Stimulated activated naive CD8-positive, alpha-beta T cell treated with anti-CD3 and anti-CD28 coated beads, Interleukin-15, Interleukin-2, amounts not matched to agents 100 U/mL and 50 U/mL, for 24 hours (primary cell): Measurements from ENCODE around the gene BAIAP3.

Source experiments
- ATAC-seq: fragments of 150-1000 bp; cut with Tn5 transposase; one replicate; pipeline ENCODE4 v1.10.0; 2021
- DNase-seq: peaks from one replicate; pipeline ENCODE4 v3.0.0; 2021

BAIAP3 gene

DNA sequence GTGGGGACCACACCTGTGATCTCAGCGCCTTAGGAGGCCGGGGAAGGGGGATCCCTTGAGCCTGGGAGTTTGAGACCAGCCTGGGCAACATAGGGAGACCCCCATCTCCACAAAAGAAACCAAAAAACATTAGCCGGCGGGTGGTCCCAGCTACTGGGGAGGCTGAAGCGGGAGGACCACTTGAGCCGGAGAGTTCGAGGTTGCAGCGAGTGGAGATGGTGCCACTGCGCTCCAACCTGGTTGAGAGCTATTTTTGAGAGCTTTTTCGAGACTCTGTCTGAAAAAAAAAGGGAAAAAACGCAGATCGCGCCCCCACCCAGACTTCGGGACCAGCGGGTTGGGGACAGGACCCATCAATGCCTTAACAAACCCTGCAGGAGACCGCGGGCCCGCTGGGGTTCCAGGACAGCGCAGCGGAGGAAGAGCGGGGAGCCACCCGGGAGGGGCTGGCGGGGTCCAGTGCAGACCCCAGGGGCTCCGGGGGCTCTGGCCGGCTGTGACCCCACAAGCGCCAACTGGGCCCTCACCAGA lies 762 bp upstream of the BAIAP3 start:
- no peak for DNase-seq
- no peak for ATAC-seq

DNA sequence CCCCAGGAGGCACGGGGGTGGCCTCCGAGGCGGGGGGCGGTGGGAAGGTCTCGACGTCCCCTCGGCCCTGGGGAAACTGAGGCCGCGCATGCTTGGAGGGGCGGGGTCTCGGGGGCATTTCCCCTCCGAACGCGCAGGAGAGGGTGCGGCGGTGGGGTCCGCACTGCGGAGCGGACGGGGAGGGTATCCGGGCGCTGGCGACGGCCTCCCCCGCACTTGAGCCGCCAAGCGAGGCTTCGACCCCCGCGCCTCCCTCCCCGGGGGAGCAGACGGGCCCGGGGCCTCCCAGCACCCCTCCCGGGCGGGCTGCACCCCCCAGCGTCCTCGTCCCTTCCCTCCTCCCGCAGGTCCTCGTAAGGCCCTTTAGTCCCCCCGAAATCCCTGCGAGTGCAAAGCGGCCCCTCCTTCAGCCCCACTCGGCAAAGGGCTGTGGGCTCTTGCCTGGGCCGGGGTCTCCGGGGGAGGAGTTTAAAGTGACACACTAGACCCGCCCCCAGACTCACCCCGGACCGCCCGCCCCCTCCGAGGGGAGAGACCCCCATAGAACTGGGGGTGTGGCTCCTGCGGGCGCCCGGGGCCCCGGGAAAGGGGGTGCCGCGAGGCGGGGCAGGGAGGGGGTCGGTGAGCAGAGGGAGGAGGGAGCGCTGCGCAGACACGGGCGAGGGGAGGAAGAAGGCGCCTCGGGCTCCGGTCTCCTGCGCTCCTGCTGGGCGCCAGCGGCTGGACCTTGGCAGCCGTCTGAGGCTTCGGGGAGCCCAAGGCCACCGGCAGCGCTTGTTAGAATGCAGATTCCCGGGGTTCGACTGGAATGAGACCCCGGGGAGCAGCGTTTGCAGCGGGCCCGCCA lies 632 bp downstream of the BAIAP3 start:
- DNase-seq = no peak
- no peak for ATAC-seq

DNA sequence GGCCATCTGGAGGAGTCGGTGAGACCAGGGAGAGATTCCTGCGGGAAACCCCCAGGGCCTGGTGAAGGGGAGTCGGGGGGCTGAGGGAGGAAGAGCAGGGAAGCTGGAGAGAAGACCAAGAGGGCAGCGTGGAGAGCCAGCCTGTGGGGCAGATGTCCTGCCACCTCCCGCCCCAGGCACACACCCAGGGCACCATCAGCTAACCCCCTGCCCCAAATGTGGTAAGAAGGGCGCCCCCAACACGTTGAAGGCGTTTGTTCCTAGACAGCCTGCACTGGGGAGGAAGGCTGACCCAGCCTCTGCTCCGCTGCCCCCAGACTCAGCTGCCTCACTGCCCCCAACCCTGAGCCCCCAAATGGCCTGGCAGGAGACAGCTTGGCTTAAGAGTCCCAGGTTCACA lies 1.3 kb downstream of the BAIAP3 start:
- ATAC-seq (no peak), DNase-seq (no peak)

DNA sequence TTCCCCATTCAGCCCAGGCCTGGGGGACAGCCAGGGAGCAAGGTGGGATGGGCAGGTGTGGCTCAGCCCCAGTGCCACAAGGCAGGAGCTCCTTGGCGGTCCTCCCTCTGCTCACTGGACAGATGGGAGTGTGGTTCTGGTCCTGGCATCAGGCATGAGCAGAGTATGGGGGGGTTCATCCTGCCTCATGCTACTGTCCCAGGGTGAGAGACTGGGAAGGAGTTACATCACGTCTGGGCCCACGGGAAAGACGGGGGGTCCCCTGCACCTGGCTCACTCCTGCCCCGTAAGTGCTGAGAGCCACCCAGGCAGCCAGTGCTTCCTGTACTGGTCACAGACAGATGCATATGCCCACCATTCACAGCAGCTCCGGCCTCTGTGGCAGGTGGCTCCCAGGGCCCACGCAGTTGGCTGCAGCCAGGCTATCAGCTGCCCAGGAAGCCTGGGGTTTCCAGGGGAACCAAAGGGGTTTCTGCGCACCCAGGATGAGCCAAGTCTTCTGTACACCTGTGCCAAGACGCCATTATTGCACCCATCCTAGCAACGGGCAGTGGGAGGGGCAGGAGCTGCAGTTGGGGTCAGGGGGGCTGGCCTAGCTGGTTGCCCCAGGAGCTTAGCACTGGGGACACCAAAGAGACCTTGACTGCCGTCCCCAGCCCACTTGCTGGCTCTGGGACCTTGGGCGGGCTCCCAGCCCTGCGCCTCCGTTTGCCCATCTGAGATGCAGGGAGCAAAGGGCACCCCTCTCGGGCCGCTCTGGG lies 1.9 kb downstream of the BAIAP3 start:
- DNase-seq = no peak
- no peak for ATAC-seq

DNA sequence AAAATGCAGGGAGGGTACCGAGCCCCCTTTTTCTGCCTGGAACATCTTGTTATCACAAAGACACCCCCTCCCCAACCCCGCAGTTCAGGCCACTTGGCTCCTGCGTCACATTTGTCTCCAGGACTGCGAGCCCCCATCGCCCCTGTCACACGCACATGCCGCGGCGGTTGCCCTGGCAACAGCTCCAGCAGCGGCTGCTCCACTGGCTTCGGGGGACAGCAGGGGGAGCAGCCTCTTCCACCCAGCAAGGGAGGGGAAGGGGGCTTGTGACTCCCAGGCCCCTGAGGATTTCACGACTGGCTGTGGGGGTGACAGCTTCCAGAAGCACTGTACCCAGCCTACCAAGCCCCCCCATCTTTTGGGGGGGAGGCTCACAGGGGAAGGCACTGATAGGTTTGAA lies 2.6 kb downstream of the BAIAP3 start:
- ATAC-seq (no peak), DNase-seq (no peak)

DNA sequence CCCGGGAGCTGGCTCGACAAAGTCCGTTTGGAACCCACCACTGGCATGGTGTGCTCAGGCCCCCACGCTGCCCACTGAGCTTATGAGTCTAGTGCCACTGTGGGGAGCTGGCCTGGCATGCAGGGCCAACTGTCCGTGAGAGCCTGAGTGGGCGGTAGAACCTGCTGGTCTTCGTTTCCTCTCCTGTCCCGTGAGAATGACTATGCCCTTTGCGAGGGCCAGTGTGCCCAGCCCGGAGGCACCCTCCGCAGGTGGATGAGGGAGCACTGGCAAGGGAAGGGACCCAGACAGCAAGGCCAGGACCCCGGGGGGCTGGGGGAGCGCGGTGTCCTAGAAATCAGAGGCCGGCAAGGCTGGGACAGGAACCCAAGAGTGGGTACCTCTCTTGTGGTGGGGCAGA lies 3.2 kb downstream of the BAIAP3 start:
- DNase-seq = no peak

DNA sequence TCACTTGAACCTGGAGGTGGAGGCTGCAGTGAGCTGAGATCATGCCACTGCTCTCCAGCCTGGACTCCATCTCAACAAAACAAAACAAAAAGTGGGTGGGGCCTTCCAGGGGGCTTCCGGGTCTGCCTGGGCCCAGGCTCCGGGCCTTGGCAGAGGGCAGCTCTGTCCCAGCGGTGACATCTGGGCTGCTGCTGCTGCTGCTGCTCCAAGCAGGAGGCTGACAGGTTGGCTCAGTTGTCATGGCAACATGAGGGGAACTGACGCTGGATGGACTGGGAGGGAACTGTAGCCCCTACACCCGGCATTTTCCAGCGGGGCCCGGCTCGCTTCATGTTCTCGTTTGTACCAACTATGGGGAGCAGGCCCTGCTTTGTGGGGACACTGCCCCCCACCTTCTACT lies 4.0 kb downstream of the BAIAP3 start:
- DNase-seq (no peak), ATAC-seq (no peak)

More for the DNA sequence above, 3.2 kb downstream of the BAIAP3 start:
- ATAC-seq = no peak

DNA sequence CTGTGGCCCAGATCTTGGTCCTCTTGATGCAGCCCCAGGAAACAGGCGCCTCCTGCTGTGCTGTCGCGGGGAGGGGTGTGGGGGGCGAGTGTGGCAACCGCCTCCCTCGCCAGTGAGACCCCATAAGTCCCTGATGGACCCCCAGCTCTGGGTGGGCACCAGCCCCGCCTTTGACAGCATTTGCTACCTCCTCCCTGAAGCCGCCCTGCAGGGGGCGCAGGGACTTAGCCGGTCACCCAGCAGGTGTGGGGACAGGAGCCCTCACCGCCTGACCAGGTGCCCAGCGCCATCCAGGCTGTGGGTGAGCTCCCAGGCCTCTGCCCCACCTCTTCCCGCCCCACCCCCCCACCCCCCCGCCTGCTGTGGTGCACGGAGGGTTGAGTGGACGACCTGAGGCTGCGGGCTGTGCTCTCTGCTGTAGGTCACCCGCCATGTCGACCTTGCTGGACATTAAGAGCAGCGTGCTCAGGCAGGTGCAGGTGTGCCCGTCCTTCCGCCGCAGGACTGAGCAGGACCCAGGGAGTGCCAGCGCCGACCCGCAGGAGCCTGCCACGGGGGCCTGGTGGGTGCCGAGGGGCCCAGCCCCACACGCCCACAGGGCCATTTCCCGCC lies 4.8 kb downstream of the BAIAP3 start:
- DNase-seq = peak; percentile 59
- no peak for ATAC-seq

DNA sequence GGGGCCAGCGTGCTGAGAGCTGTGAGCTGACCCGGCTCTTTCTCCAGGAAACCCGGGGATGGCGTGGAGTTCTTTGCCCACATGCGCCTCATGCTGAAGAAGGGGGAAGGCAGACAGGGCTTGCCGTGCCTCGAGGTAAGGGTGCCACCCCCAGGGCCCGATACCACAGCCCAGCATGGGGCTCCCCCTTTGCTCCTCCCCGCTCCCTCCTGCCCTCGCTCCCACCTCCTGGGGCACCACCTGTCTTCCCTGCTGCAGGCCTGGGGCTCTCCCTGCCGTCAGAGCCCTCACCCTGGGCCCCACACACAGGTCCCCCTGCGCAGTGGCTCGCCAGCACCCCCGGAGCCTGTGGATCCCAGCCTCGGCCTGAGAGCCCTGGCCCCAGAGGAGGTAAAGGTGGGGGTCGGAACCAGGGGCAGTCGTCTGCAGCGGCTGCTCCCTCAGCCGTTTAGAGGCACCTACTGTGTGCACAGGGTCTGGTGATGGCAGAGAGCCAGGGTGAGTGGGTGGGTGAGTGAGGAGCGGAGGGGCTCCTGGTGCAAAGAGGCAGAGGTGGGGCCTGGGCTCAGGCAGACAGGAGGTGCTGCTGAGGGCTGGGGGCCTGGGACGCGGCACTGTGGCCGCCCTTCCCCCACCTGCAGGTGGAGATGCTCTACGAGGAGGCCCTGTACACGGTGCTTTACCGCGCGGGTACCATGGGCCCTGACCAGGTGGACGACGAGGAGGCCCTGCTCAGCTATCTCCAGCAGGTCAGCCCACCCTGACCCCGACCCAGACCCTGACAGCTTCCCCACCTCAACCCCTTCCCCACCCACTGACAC lies 5.6 kb downstream of the BAIAP3 start:
- no peak for ATAC-seq

DNA sequence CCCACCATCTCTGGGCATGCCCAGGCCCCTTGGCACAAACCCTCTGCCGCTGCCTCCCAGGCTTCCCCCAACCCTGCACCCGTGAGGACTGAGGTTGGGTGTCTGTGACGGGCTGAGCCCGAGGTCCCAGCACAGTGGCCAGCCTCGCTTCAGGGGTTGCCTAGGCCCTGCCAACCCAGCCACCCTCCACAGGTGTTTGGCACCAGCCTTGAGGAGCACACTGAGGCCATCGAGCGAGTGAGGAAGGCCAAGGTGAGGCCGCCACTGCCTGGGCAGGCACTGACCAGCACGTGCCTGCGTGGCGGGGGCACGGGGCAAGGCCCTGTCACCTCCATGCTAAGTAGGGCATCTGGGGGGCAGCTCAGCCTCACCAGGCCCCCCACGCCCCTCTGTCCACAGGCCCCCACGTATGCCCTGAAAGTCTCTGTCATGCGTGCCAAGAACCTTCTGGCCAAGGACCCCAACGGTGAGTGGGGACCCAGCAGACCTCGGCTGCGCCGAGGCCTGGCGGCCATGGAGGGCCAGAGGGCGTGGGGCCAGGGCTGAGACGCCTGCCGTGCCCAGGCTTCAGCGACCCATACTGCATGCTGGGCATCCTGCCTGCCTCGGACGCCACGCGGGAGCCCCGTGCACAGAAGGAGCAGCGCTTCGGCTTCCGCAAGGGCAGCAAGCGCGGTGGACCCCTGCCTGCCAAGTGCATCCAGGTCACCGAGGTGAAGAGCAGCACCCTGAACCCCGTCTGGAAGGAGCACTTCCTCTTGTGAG lies 7.5 kb downstream of the BAIAP3 start:
- ATAC-seq (no peak), DNase-seq (no peak)

More for the DNA sequence above, 5.6 kb downstream of the BAIAP3 start:
- DNase-seq = no peak

DNA sequence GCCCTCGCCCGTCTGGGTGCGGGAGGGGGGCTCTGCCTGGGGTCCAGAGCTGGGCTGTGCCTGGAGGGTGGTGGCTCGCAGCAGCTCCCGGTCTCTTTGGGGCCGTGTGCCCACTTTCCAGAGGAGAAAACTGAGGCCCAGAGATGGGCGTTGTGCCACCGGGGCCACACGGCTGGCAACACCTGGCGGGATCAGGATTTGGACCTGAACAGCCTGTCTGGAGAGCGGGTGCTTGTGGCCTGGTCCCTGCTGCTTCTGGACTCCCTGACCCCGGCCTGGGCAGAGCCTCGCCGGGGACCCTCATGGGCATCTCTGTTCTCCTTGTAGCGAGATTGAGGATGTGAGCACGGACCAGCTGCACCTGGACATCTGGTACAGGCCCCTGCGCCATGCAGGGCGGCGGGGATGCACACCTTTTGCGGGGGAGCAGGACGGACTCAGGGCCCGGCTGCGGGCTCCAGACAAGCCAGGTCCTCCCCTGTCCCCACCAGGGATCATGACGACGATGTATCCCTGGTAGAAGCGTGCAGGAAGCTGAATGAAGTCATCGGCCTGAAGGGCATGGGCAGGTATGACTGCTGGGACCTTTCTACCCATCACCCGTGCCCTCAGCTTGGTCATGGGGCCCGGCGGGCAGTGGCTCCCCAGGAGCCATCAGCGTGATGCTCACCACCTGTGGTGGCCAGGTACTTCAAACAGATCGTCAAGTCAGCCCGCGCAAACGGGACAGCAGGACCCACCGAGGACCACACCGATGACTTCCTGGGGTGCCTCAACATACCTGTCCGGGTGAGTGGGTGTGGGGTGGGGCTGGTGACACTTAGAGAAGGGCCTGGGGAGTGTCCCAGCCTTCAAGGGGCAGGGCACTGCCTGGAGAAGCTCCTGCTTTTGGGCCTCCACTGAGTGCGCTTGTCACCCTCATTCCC lies 8.3 kb downstream of the BAIAP3 start:
- DNase-seq (no peak), ATAC-seq (no peak)

DNA sequence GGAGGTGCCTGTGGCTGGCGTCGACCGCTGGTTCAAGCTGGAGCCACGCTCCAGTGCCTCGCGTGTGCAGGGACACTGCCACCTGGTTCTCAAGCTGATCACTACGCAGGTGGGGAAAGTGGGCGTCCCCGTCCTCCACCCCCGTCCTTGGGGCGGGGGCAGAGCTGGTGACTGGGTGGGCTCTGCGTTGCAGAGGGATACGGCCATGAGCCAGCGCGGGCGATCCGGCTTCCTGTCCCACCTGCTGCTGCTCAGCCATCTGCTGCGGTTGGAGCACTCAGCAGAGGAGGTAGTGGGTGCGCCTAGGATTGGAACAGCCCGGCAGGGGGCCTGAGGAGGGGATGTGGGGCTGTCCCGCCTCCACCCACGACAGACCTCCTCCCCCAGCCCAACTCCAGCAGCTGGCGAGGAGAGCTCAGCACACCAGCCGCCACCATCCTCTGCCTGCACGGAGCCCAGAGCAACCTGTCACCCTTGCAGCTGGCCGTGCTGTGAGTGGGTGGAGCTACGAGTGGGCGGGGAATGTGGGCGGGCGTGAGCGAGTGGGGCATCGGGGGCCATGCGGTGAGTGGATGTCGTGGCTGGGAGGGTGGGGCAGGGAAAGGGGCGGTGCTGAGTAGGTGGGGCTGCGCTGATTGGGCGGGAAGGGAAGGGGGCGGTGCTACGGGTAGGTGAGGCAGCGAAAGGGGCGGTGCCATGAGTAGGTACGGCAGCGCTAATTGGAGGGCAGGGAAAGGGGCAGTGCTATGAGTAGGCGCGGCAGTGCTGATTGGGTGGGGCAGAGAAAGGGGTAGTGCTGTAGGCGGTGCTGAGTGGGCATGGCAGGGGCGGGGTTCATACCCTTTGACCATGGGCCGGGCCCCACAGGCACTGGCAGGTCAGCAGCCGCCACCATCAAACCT lies 9.3 kb downstream of the BAIAP3 start:
- peak; percentile 84 for ATAC-seq
- DNase-seq = peak; percentile 90

DNA sequence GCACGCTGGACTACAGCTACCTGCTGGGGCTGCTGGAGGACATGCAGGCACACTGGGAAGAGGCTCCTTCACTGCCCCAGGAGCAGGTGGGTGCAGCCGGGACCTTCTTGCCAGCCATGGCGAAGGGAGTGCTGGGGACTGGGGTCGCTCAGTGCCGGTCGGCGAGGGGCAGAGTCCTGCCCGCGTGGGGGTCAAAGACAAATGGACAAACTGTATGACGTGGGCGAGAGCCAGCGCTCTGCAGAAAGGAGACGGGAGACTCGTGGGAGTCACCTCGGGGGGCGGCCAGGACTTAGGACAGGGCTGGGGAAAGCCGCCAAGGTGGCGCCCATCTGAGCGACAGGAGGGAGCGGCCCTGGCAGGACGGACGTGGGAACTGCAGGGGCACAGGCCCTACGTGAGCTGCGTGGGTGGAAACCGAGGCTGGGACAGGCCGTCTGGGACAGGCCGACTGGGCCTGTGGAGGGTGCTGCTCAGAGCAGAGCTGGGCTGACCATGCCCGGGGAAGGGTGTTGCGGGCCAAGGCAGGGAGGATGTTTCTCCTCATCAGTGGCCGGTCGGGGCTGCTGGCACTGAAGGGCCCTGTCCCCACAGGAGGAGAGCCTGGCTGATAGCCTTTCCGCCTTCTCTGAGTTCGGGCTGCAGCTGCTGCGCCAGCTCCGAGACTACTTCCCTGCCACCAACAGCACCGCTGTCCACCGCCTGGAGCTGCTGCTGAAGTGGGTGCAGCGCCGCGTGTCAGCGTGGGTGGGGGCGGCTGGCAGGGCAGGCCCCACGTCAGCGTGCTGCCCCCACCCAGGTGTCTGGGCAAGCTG lies 10.2 kb downstream of the BAIAP3 start:
- ATAC-seq = no peak
- DNase-seq = no peak

DNA sequence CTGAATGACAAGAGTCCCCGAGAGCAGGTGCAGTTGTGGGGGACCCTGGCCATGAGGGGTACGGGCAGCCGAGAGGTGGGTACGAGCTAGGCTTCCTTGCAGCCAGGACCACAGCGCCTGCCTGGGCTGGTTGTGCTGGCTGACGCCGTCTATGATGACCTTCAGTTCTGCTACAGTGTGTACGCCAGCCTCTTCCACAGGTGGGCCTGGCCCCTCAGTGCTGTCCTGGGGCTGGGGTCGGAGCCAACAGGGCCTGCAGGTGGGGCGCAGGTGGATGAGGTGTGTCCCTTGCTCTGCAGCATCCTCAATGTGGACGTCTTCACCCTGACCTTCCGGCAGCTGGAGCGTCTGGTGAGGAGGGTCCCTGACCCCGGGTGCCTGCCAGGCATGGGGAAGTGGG lies 11.1 kb downstream of the BAIAP3 start:
- ATAC-seq = no peak

DNA sequence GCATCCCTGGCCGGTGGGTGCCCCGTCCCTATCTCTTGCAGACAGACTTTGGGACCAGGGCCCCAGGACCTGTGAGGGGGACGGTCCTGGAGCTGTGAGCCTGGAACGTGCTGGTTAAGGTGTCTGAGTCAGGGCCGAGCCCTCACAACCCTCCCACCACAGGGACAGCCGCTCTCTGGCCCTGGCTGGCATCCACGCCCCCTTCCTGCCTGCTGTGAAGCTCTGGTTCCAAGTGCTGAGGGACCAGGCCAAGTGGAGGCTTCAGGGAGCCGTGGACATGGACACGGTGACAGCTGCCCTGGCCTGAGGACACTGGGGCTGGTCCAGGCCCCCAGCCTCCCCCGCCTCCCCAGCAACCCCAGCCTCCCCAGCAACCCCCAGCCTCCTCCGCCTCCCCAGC lies 11.6 kb downstream of the BAIAP3 start:
- ATAC-seq = no peak
- no peak for DNase-seq

More for the DNA sequence above, 11.1 kb downstream of the BAIAP3 start:
- DNase-seq = no peak

DNA sequence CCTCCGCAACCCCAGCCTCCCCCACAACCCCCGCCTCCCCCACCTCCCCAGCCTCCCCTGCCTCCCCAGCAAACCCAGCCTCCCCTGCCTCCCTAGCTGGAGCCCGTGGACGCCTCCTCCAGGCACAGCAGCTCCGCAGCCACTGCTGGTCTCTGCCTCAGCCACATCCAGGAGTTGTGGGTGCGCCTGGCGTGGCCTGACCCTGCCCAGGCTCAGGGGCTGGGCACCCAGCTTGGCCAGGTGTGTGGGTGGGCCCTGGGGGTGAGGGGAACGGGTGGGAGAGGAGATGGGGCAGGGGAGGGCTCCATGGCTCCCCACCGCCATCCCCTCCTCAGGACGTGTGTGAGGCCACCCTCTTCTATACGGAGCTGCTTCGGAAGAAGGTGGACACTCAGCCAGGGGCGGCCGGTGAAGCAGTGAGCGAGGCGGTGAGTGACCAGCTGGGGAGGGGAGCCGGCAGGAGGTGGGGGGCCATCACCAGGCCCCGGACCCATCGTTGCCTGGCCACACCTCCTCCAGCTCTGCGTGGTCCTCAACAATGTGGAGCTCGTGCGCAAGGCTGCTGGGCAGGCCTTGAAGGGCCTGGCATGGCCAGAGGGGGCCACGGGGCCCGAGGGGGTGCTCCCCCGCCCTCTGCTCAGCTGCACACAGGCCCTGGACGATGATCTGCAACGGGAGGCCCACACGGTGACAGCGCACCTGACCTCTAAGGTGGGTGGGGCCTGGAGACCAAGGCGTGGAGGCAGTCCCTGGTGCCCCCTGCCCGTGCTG lies 12.4 kb downstream of the BAIAP3 start:
- ATAC-seq = no peak
- no peak for DNase-seq
